Mesenchymal stem cell (in vitro differentiated cells and primary cell): Measurements from ENCODE around the gene DMD.

Source experiments
- DNase-seq: peaks from one replicate; pipeline ENCODE4 v3.0.0-alpha.2; 2013
- H2AFZ ChIP-seq: one replicate; pipeline ENCODE4 v1.6.1; 2013; ENCODE audit warnings: low read depth, mild to moderate bottlenecking, control low read depth, inconsistent platforms, low read length, moderate library complexity
- H2AK5ac ChIP-seq: 2 replicates; pipeline ENCODE4 v1.6.1; 2013; ENCODE audit warnings: low read length, moderate library complexity, mild to moderate bottlenecking, inconsistent platforms; ENCODE audit not compliant: severe bottlenecking
- H2BK120ac ChIP-seq: one replicate; pipeline ENCODE4 v1.6.1; 2013; ENCODE audit warnings: low read depth, mild to moderate bottlenecking, inconsistent platforms, low read length, moderate library complexity
- H2BK12ac ChIP-seq, 2 experiments: one replicate each; pipeline ENCODE4 v1.6.1; 2013; ENCODE audit warnings: inconsistent platforms in 2 of 2, low read length in 2 of 2, mild to moderate bottlenecking in 2 of 2, moderate library complexity in 2 of 2, control low read depth in 1 of 2
- H2BK15ac ChIP-seq: one replicate; pipeline ENCODE4 v1.6.1; 2013; ENCODE audit warnings: mild to moderate bottlenecking, low read depth, inconsistent platforms; ENCODE audit not compliant: poor library complexity, severe bottlenecking
- H2BK5ac ChIP-seq: 2 replicates; pipeline ENCODE4 v1.6.1; 2013; ENCODE audit warnings: low read depth, mild to moderate bottlenecking, low read length, control low read depth, inconsistent platforms; ENCODE audit not compliant: poor library complexity, severe bottlenecking
- H3K14ac ChIP-seq, 2 experiments: one replicate each; pipeline ENCODE4 v1.6.1; 2013; ENCODE audit warnings: inconsistent platforms in 2 of 2, low read length in 2 of 2, control low read depth in 1 of 2, mild to moderate bottlenecking in 1 of 2, moderate library complexity in 1 of 2
- H3K18ac ChIP-seq, 2 experiments: one replicate each; pipeline ENCODE4 v1.6.1; 2013; ENCODE audit warnings: inconsistent platforms in 2 of 2, low read length in 2 of 2, control low read depth in 1 of 2, low read depth in 1 of 2, mild to moderate bottlenecking in 1 of 2
- H3K23ac ChIP-seq, 2 experiments: one replicate each; pipeline ENCODE4 v1.6.1; 2013; ENCODE audit warnings: inconsistent platforms in 2 of 2, low read length in 2 of 2, mild to moderate bottlenecking in 2 of 2, moderate library complexity in 2 of 2, control low read depth in 1 of 2
- H3K27ac ChIP-seq: 2 replicates; pipeline ENCODE4 v1.5.1; 2013; ENCODE audit warnings: mild to moderate bottlenecking, moderate library complexity, low read length, control low read depth, inconsistent platforms; ENCODE audit not compliant: poor library complexity, severe bottlenecking
- H3K27me3 ChIP-seq, 2 experiments: 2 replicates each; pipeline versions ENCODE4 v1.6.1 to v1.7.0; 2013; ENCODE audit warnings: low read length in 2 of 2, mild to moderate bottlenecking in 2 of 2, moderate library complexity in 2 of 2, control low read depth in 1 of 2, inconsistent platforms in 1 of 2; ENCODE audit not compliant: control insufficient read depth in 1 of 2, insufficient read depth in 1 of 2
- H3K36me3 ChIP-seq, 2 experiments: 2 replicates each; pipeline versions ENCODE4 v1.6.1 to v1.7.0; 2013; ENCODE audit warnings: low read length in 2 of 2, control low read depth in 1 of 2, inconsistent platforms in 1 of 2, low read depth in 1 of 2, mild to moderate bottlenecking in 1 of 2; ENCODE audit not compliant: insufficient read depth in 2 of 2, control insufficient read depth in 1 of 2
- H3K4ac ChIP-seq, 2 experiments: one replicate each; pipeline ENCODE4 v1.6.1; 2013; ENCODE audit warnings: inconsistent platforms in 2 of 2, low read length in 2 of 2, mild to moderate bottlenecking in 2 of 2, moderate library complexity in 2 of 2, control low read depth in 1 of 2, low read depth in 1 of 2
- H3K4me1 ChIP-seq: 2 replicates; pipeline ENCODE4 v1.6.1; 2013; ENCODE audit warnings: low read depth, low read length, control low read depth; ENCODE audit not compliant: control insufficient read depth, insufficient read depth
- H3K4me2 ChIP-seq: 2 replicates; pipeline ENCODE4 v1.6.1; 2013; ENCODE audit warnings: low read length, mild to moderate bottlenecking, inconsistent platforms; ENCODE audit not compliant: poor library complexity, severe bottlenecking
- H3K4me3 ChIP-seq, 2 experiments: 2 replicates each; pipeline versions ENCODE4 v1.5.1 to v1.7.0; 2013; ENCODE audit warnings: low read length in 2 of 2, mild to moderate bottlenecking in 2 of 2, control low read depth in 1 of 2, low read depth in 1 of 2; ENCODE audit not compliant: insufficient read depth in 1 of 2
- H3K79me1 ChIP-seq: replicated peaks from 2 replicates; pipeline ENCODE4 v1.6.1; 2013; ENCODE audit warnings: mild to moderate bottlenecking, control low read depth, low read length, inconsistent platforms; ENCODE audit not compliant: poor library complexity, severe bottlenecking
- H3K9ac ChIP-seq: 2 replicates; pipeline ENCODE4 v1.7.0; 2013; ENCODE audit warnings: mild to moderate bottlenecking, low read length, moderate library complexity
- H3K9me3 ChIP-seq: 2 replicates; pipeline ENCODE4 v1.7.0; 2013; ENCODE audit warnings: mild to moderate bottlenecking, low read length; ENCODE audit not compliant: control insufficient read depth
- H4K8ac ChIP-seq: one replicate; pipeline ENCODE4 v1.6.1; 2013; ENCODE audit warnings: inconsistent platforms, mild to moderate bottlenecking, low read length, moderate library complexity
- H4K91ac ChIP-seq: one replicate; pipeline ENCODE4 v1.6.1; 2013; ENCODE audit warnings: mild to moderate bottlenecking, low read length, inconsistent platforms
- WGBS: methylation state at CpG from one replicate; pipeline ENCODE4 v1.1.7; 2013; ENCODE audit warnings: mixed read lengths; 5-methylcytosine and 5-hydroxymethylcytosine counted together

Gene DMD

GRCh38 chrX:31110657-31111056 lies 2100.7 kb downstream of the DMD start:
- H3K9ac ChIP-seq = no peak overlapping the region
- H3K36me3 ChIP-seq = no peaks in the 10 kb centered on the region
- H2BK15ac ChIP-seq = no peak overlapping the region
- no peak overlapping the region for H2BK120ac ChIP-seq
- H3K9me3 ChIP-seq = peaks cover 2% of the 10 kb centered on the region
- no peak overlapping the region for H3K4ac ChIP-seq
- no peak overlapping the region for H3K4me3 ChIP-seq
- H3K4me2 ChIP-seq = no peak overlapping the region
- H3K23ac ChIP-seq = no peak overlapping the region
- H3K79me1 ChIP-seq = no peaks in the 10 kb centered on the region
- no peak overlapping the region for H4K8ac ChIP-seq
- H3K14ac ChIP-seq = no peak overlapping the region
- H2BK12ac ChIP-seq = no peak overlapping the region
- H3K27ac ChIP-seq = no peak overlapping the region
- WGBS = 92% methylated on average over 6 of the region's 6 CpGs
- no peak overlapping the region for H2AK5ac ChIP-seq
- H2BK5ac ChIP-seq = no peak overlapping the region
- no peak overlapping the region for H2AFZ ChIP-seq
- DNase-seq = no peak
- peaks cover 0 to 3% of the 10 kb centered on the region in 2 experiments for H3K27me3 ChIP-seq
- no peak overlapping the region for H4K91ac ChIP-seq
- H3K18ac ChIP-seq = no peak overlapping the region
- no peaks in the 10 kb centered on the region for H3K4me1 ChIP-seq

DNA sequence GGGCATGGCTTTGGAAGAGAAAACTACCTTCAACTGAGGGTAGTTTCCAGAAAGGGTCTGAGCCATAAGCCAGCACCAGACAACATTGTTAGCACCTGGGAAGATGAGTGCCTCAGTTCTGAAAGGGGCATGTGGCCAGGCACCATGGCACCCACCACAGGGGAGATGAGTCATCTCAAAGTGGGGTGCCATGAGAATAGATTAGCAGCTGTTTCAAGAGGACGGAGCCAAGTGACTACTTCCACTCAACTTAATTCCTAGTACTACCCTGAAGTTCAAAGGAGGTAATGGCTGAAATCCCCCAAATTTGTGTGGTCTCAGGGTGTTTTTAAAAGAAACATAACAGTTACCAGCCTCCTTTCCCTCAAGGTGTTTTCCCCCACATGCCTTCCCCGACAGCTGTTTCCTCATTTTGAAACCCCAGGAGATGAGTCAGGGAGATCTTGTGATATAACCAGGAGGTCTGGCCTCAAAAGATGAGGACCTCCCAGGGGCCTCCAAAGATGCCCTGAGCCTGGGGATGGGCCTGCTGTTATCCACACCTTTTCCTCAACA lies 2111.7 kb downstream of the DMD start:
- Histone ChIP-seq H4K8ac (no peak overlapping the region), H3K4me1 (no peaks in the 10 kb centered on the region), H2BK120ac (no peak overlapping the region), H4K91ac (no peak overlapping the region), H3K27me3 (no peaks in the 10 kb centered on the region), H3K4me2 (no peak overlapping the region), H2AK5ac (no peak overlapping the region), H2BK5ac (no peak overlapping the region), H3K36me3 (no peaks in the 10 kb centered on the region), H3K14ac (no peak overlapping the region), H3K23ac (no peak overlapping the region), H3K4me3 (no peak overlapping the region), H3K18ac (no peak overlapping the region), H2BK15ac (no peak overlapping the region), H3K9me3 (no peaks in the 10 kb centered on the region), H2BK12ac (no peak overlapping the region), H3K79me1 (no peaks in the 10 kb centered on the region), H3K9ac (no peak overlapping the region), H2AFZ (no peak overlapping the region), H3K4ac (no peak overlapping the region), H3K27ac (no peak overlapping the region)
- no CpG with 5 or more reads among the region's 2 CpGs for WGBS
- no peak for DNase-seq

DNA sequence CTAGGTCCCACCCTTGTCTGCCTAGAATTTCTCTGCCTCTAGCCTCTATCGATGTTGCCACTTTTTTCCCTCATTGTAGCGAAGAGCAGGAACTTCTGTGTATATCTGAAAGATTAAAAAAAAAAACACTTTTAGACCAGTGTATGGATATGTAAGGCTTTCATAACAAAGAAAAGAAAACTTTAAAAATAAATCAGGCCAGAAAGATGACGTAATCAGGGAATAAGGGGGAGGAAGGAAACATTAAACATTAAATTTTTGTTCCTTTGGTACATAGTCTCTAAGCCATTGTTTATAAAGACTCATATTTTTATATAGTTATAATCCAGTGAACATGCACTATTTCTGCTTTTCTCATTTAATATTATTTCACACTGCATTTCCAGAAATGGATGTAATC lies 2113.3 kb downstream of the DMD start:
- no peak overlapping the region for H3K23ac ChIP-seq
- H3K4me1 ChIP-seq = no peaks in the 10 kb centered on the region
- no peak overlapping the region for H4K8ac ChIP-seq
- H3K18ac ChIP-seq = no peak overlapping the region
- H3K9ac ChIP-seq = no peak overlapping the region
- H2BK120ac ChIP-seq = no peak overlapping the region
- H3K36me3 ChIP-seq = no peaks in the 10 kb centered on the region
- no peak overlapping the region for H3K27ac ChIP-seq
- no peaks in the 10 kb centered on the region for H3K79me1 ChIP-seq
- no peak overlapping the region for H3K14ac ChIP-seq
- WGBS = no CpG with 5 or more reads among the region's 3 CpGs
- no peak overlapping the region for H2BK15ac ChIP-seq
- no peak overlapping the region for H4K91ac ChIP-seq
- no peak overlapping the region for H2AK5ac ChIP-seq
- H3K4ac ChIP-seq = no peak overlapping the region
- no peak overlapping the region for H2BK5ac ChIP-seq
- H2AFZ ChIP-seq = no peak overlapping the region
- no peaks in the 10 kb centered on the region for H3K27me3 ChIP-seq
- H3K4me3 ChIP-seq = no peak overlapping the region
- H3K9me3 ChIP-seq = peaks cover 3% of the 10 kb centered on the region
- H2BK12ac ChIP-seq = no peak overlapping the region
- DNase-seq = no peak
- H3K4me2 ChIP-seq = no peak overlapping the region

DNA sequence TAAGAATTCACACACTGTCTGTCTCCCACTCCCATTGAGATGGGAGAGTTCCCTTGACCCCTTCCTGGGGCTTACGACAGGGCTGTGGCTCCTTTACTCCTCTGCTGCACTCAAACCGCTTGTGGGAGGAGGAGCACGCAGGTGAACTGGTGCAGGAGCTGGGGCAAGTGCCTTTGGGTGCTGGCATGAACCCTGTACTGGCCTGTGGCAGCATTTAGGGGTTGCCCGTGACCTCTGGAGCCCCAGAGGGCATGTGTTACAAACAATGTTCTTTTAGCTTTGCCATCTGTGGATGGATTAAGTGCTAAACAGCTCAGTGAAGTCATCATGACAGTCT lies 2117.7 kb downstream of the DMD start:
- Histone ChIP-seq H3K27ac (no peak overlapping the region), H3K14ac (no peak overlapping the region), H3K36me3 (no peaks in the 10 kb centered on the region), H3K4me3 (no peak overlapping the region), H2BK12ac (no peak overlapping the region), H4K8ac (no peak overlapping the region), H2BK5ac (no peak overlapping the region), H2AK5ac (no peak overlapping the region), H3K4ac (no peak overlapping the region), H3K4me2 (no peak overlapping the region), H3K27me3 (no peaks in the 10 kb centered on the region), H3K18ac (no peak overlapping the region), H3K79me1 (no peaks in the 10 kb centered on the region), H3K4me1 (no peaks in the 10 kb centered on the region), H3K23ac (no peak overlapping the region), H2BK120ac (no peak overlapping the region), H3K9ac (no peak overlapping the region), H2AFZ (no peak overlapping the region), H4K91ac (peak overlapping the region; percentile 39), H2BK15ac (no peak overlapping the region), H3K9me3 (peaks cover 3% of the 10 kb centered on the region)
- WGBS = 79% methylated on average over 4 of the region's 4 CpGs
- no peak for DNase-seq
